ENCODE measurements around the gene B3GAT2.
A peak's percentile ranks its signal among the peaks of the same experiment; 100 is the strongest.
"Not testable (repeated sequence)": the region's sequence is repeated elsewhere in the genome, so short reads cannot be mapped to it uniquely, and the experiment has no call there.

Gene B3GAT2

GRCh38 chr6:70956451-70957283, at the start of gene B3GAT2:
Gene B3GAT2, minus strand, starts transcription at chr6:70957060. Its CDS starts 631 bp downstream, at chr6:70956429.
- DNase-seq, result peak in 36 of 56 donors; percentile 5 to 66 (median 37)

- DNase-seq, result no peak
Measured at GRCh38 chr6:70998148-70998547, 41.3 kb upstream of the B3GAT2 start.

- DNase-seq, result no peak
Measured at GRCh38 chr6:70997379-70997778, 40.5 kb upstream of the B3GAT2 start.

- DNase-seq, result no peak
Measured at GRCh38 chr6:70996106-70996505, 39.2 kb upstream of the B3GAT2 start.

- no peak for DNase-seq
Measured at GRCh38 chr6:70995411-70995810, 38.6 kb upstream of the B3GAT2 start.

- DNase-seq, result no peak
Measured at GRCh38 chr6:70991253-70991652, 34.4 kb upstream of the B3GAT2 start.

GRCh38 chr6:70985156-70985555, 28.3 kb upstream of the B3GAT2 start:
- no peak for DNase-seq

- DNase-seq, result no peak
Measured at GRCh38 chr6:70982747-70983146, 25.9 kb upstream of the B3GAT2 start.

- DNase-seq, result no peak
Measured at GRCh38 chr6:70980727-70981126, 23.9 kb upstream of the B3GAT2 start.

- no peak for DNase-seq
Measured at GRCh38 chr6:70973604-70974003, 16.7 kb upstream of the B3GAT2 start.

GRCh38 chr6:70967049-70967448, 10.2 kb upstream of the B3GAT2 start:
- DNase-seq, result no peak

GRCh38 chr6:70957284-70957617, 391 bp upstream of the B3GAT2 start:
- DNase-seq, result peak in 12 of 56 donors; percentile 11 to 66 (median 46)

- DNase-seq, result peak in 1 of 56 donors; percentile 36
Measured at GRCh38 chr6:70956191-70956450, 739 bp downstream of the B3GAT2 start.

GRCh38 chr6:70955441-70956190, 1.2 kb downstream of the B3GAT2 start:
- peak in 53 of 56 donors; percentile 14 to 90 (median 60) for DNase-seq

- peak in 3 of 56 donors; percentile 3 to 26 (median 7) for DNase-seq
Measured at GRCh38 chr6:70954750-70955149, 2.1 kb downstream of the B3GAT2 start.

GRCh38 chr6:70954176-70954575, 2.7 kb downstream of the B3GAT2 start:
- no peak for DNase-seq

GRCh38 chr6:70952608-70953165, 4.2 kb downstream of the B3GAT2 start:
- no peak for DNase-seq

- DNase-seq, result not testable (repeated sequence)
Measured at GRCh38 chr6:70944321-70944720, 12.5 kb downstream of the B3GAT2 start.

- DNase-seq, result no peak
Measured at GRCh38 chr6:70933853-70934252, 23.0 kb downstream of the B3GAT2 start.

GRCh38 chr6:70905742-70906141, 51.1 kb downstream of the B3GAT2 start:
- DNase-seq, result no peak

GRCh38 chr6:70903665-70904452, 53.0 kb downstream of the B3GAT2 start:
- DNase-seq, result no peak

- DNase-seq, result no peak
Measured at GRCh38 chr6:70901324-70901723, 55.5 kb downstream of the B3GAT2 start.
